IPS DF 6.9 (cell line): ENCODE data around the gene METRNL.

ENCODE experiments used
- DNase-seq: peaks from one replicate; pipeline ENCODE4 v3.0.0-alpha.2; 2013; ENCODE audit warnings: low read depth, low spot score
- H3K27ac ChIP-seq: one replicate; pipeline ENCODE4 v1.5.1; 2013; ENCODE audit warnings: low read length, control low read depth
- H3K27me3 ChIP-seq: 2 replicates; pipeline ENCODE4 v1.6.1; 2013; ENCODE audit warnings: mild to moderate bottlenecking, low read length; ENCODE audit not compliant: control insufficient read depth, insufficient read depth
- H3K36me3 ChIP-seq: 2 replicates; pipeline ENCODE4 v1.6.1; 2013; ENCODE audit warnings: low read length; ENCODE audit not compliant: control insufficient read depth, insufficient read depth
- H3K4me1 ChIP-seq: 2 replicates; pipeline ENCODE4 v1.6.1; 2013; ENCODE audit warnings: low read length; ENCODE audit not compliant: control insufficient read depth, insufficient read depth
- H3K4me3 ChIP-seq: 2 replicates; pipeline ENCODE4 v1.5.1; 2013; ENCODE audit warnings: mild to moderate bottlenecking, low read length
- H3K9me3 ChIP-seq: 2 replicates; pipeline ENCODE4 v1.6.1; 2013; ENCODE audit warnings: low read length, inconsistent platforms; ENCODE audit not compliant: control insufficient read depth, insufficient read depth
- WGBS: extraction: QIAGEN DNeasy Blood & Tissue Kit; methylation state at CpG from one replicate; pipeline ENCODE4 v1.1.7; 2013; ENCODE audit warnings: mixed read lengths, missing lambda C conversion rate; ENCODE audit not compliant: insufficient read length, insufficient coverage; 5-methylcytosine and 5-hydroxymethylcytosine counted together

METRNL gene

DNA sequence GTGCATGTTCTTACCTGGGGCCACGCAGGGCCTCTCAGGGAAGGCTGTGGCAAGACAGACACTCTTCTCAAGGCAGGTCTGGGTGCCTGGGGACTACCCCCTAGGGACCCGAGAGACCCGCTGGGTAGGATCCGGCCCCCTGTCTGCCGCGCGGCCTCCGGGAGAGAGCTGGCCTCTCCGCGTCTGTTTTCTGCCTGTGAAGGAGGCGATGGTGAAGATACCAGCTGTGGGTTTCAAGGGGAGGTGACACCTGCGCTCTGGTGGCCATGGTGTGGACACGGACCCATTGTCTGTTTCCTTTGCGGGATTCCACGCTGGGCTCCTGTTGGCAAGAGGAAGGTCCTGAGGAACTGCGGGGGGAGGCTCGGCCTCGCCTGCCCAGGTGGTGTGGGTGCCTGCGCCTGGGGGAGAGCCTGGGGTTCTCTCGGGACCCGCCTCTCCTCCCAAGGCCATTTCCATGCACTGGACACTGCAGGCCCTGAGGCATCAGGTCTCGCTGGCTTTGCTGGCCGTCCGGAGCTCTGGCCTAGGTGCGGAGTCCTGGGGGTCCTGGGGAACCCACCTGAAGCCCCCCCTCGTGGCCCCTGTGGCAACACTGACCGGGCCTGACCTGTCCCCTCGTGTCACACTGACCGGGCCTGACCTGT, 12.2 kb upstream of the METRNL start:
- no peak overlapping the region for H3K27ac ChIP-seq
- H3K9me3 ChIP-seq = no peaks in the 10 kb centered on the region
- H3K36me3 ChIP-seq = no peaks in the 10 kb centered on the region; the same call in 1 of the 2 replicates
- no peaks in the 10 kb centered on the region for H3K27me3 ChIP-seq
- DNase-seq = no peak
- no peaks in the 10 kb centered on the region; the same call in 1 of the 2 replicates for H3K4me1 ChIP-seq
- no CpG with 5 or more reads among the region's 29 CpGs for WGBS
- H3K4me3 ChIP-seq = no peak overlapping the region

GRCh38 chr17:83067718-83068261, 11.6 kb upstream of the METRNL start:
- H3K4me1 ChIP-seq = no peaks in the 10 kb centered on the region; the same call in 1 of the 2 replicates
- H3K27me3 ChIP-seq = no peaks in the 10 kb centered on the region
- no peak overlapping the region for H3K27ac ChIP-seq
- WGBS = no CpG with 5 or more reads among the region's 29 CpGs
- no peaks in the 10 kb centered on the region; the same call in 1 of the 2 replicates for H3K36me3 ChIP-seq
- H3K9me3 ChIP-seq = no peaks in the 10 kb centered on the region
- no peak for DNase-seq
- no peak overlapping the region for H3K4me3 ChIP-seq

DNA sequence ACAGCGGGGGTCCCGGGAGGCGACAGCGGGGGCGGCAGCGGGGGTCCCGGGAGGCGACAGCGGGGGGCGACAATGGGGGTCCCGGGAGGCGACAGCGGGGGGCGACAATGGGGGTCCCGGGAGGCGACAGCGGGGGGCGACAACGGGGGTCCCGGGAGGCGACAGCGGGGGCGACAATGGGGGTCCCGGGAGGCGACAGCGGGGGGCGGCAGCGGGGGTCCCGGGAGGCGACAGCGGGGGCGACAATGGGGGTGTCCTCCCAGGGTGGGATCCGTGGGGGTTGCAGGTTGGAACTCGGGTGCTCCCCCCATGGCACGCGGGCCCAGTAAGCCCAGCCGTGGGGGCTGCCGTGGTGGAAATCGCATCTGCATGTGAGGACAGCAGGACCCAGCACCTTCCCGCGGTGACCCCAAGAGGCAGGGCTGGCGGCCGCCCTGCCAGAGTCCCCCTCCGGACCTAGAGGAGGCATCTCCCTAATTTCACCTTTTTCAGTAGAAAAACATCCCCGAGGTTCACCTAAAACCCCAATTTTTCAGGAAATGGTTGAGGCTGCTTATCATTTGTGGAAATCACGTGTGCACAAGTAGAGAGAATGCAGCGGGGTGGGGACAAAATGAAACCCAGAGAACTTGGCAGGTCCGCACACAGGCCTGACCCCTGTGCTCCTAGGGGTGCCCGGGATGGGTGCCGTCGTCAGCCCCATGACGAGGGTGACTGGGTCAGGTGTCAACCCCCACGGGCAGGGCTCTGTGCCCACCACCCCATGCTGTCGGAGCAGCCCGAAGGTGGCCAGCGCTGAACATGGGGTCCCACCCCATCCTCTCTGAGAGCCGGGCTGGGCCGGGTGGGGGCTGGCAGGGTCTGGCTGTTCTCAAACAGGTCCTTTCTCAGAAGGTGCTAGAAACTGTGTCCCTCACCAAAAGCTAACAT, 10.5 kb upstream of the METRNL start:
- Histone ChIP-seq H3K27ac (no peak overlapping the region), H3K9me3 (no peaks in the 10 kb centered on the region), H3K4me3 (no peak overlapping the region), H3K27me3 (no peaks in the 10 kb centered on the region), H3K4me1 (no peaks in the 10 kb centered on the region; the same call in 1 of the 2 replicates), H3K36me3 (no peaks in the 10 kb centered on the region; the same call in 1 of the 2 replicates)
- no peak for DNase-seq
- WGBS = no CpG with 5 or more reads among the region's 58 CpGs

DNA sequence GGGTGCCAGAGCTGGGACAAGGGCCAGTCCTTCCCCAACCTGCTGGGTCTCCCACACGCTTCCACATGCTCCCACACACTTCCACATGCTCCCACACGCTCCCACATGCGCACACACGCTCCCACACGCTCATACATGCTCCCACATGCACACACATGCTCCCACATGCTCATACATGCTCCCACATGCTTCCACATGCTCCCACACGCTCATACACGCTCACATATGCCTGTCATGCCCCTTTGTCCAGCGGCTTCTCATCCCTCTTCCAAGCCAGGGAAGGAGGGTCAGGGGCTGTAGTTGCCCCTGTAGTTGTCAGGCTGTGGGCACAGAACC, 9.9 kb upstream of the METRNL start:
- no peaks in the 10 kb centered on the region; the same call in 1 of the 2 replicates for H3K36me3 ChIP-seq
- H3K4me3 ChIP-seq = no peak overlapping the region; the same call in 1 of the 2 replicates
- DNase-seq = no peak
- H3K4me1 ChIP-seq = no peaks in the 10 kb centered on the region; the same call in 1 of the 2 replicates
- H3K27ac ChIP-seq = no peak overlapping the region
- no peaks in the 10 kb centered on the region for H3K9me3 ChIP-seq
- WGBS = no CpG with 5 or more reads among the region's 8 CpGs
- no peaks in the 10 kb centered on the region for H3K27me3 ChIP-seq

DNA sequence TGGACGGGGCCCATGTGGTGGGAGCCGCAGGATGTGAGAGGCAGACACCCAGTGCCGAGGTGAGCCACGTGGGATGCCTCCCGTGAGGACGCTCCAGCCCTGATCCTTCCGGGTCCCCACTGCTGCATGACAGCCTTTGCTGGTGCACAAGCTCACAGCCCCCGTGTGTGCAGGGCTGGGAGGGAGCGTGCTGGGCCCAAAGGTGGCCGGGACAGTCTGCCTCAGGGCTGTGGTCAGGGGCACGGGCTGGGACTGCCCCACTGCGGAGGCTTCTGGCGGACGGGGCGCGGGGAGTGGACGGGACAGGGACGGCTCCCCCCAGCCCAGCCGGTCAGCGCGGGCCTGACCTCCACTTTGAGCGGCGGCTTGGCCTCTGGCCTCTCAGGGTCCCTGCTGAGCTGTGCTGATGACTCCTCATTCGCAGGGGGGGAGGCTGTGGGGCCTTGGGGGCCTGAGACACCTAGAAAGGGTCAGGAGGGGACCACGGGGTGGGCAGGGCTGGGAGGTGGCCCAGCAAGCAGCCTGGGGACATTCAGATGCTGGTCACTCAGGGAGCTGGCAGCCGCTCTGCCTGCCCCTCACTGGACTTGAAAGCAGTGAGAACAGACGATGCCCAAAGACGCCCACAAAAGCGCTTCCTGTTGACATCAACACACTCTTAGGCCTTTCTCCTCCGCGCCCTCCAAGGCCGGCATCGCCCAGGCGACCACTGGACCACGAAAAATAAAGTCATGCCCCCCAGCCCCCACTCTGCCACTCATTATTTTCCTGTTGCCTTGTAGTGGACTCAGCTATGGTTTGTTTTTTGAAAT, 9.3 kb upstream of the METRNL start:
- H3K4me3 ChIP-seq = no peak overlapping the region; the same call in 1 of the 2 replicates
- H3K4me1 ChIP-seq = no peaks in the 10 kb centered on the region; the same call in 1 of the 2 replicates
- H3K27ac ChIP-seq = no peak overlapping the region
- DNase-seq = no peak
- no CpG with 5 or more reads among the region's 35 CpGs for WGBS
- no peaks in the 10 kb centered on the region for H3K9me3 ChIP-seq
- no peaks in the 10 kb centered on the region for H3K27me3 ChIP-seq
- H3K36me3 ChIP-seq = no peaks in the 10 kb centered on the region; the same call in 1 of the 2 replicates

DNA sequence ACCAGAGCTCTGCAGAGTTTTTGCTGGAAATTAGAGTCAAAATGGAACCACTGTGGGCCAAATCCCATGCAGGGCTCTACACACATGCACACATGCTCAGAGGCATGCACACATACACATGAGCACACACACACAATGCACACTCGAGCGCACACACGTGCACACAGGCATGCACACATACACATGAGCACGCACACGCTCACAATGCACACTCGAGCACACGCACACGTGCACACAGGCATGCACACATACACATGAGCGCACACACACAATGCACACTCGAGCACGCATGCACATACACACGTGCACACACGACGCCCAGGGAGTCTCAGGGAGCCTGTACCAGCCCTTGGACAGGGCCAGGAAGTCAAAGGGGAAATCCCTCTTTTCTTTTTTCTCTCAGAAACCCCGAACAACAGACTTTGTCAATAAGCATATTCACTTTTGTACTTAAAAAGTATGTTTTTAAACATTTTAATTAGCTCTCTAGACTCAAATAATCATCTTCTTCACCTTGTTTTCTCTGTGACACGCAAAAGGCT, 8.5 kb upstream of the METRNL start:
- WGBS = no CpG with 5 or more reads among the region's 16 CpGs
- Histone ChIP-seq H3K9me3 (no peaks in the 10 kb centered on the region), H3K4me3 (no peak overlapping the region), H3K27me3 (no peaks in the 10 kb centered on the region), H3K4me1 (no peaks in the 10 kb centered on the region; the same call in 1 of the 2 replicates), H3K27ac (no peak overlapping the region), H3K36me3 (no peaks in the 10 kb centered on the region; the same call in 1 of the 2 replicates)
- no peak for DNase-seq

GRCh38 chr17:83071365-83071764, 8.0 kb upstream of the METRNL start:
- Histone ChIP-seq H3K36me3 (no peaks in the 10 kb centered on the region; the same call in 1 of the 2 replicates), H3K27me3 (no peaks in the 10 kb centered on the region), H3K27ac (no peak overlapping the region), H3K4me3 (no peak overlapping the region), H3K9me3 (no peaks in the 10 kb centered on the region), H3K4me1 (no peaks in the 10 kb centered on the region; the same call in 1 of the 2 replicates)
- no CpG with 5 or more reads among the region's 12 CpGs for WGBS
- DNase-seq = no peak

GRCh38 chr17:83071966-83072562, 7.3 kb upstream of the METRNL start:
- Histone ChIP-seq H3K4me1 (no peaks in the 10 kb centered on the region; the same call in 1 of the 2 replicates), H3K4me3 (no peak overlapping the region), H3K27me3 (no peaks in the 10 kb centered on the region), H3K36me3 (no peaks in the 10 kb centered on the region; the same call in 1 of the 2 replicates), H3K9me3 (no peaks in the 10 kb centered on the region), H3K27ac (no peak overlapping the region)
- no peak for DNase-seq
- WGBS = no CpG with 5 or more reads among the region's 10 CpGs

DNA sequence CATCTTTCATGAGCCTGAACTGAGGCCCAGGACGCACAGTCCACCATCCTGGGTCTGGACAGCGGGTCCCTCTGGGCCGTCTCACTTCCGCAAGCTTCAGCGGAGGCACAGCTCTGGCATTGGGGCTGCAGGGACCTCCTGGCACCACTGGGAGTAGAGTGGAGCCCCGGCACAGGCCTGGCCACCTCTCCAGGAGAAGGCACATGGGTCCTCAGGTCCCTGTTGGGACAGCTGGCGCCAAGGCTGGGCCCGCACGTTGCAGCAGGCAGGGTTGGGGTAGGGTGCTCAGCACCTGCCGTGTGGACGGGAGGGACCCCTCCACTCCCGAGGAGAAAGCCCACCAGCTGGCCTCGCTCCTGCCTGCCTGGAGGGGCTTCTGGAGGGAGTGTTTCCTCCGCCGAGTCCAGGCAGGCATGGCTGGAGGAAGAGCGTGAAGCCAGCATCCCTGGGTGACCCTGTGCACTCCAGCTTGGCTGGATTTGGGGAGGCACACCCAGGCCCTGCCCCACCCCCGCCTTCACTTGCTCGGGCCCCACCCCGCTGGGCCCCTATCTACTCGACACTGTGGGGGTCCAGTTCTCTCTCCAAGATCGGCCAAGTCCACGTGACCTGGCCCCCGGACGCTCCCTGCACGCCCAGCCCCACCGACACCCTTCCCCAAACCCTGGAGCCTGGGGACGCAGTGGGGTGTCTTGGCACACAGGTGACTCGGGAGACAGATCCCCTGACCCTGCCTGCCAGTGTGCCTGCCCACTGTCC, 6.6 kb upstream of the METRNL start:
- Histone ChIP-seq H3K36me3 (no peaks in the 10 kb centered on the region; the same call in 1 of the 2 replicates), H3K9me3 (no peaks in the 10 kb centered on the region), H3K27ac (no peak overlapping the region), H3K4me3 (no peak overlapping the region), H3K4me1 (no peaks in the 10 kb centered on the region; the same call in 1 of the 2 replicates), H3K27me3 (no peaks in the 10 kb centered on the region; the same call in 1 of the 2 replicates)
- no peak for DNase-seq
- WGBS = no CpG with 5 or more reads among the region's 28 CpGs
